ENCODE data around the gene COMMD1.
A peak's percentile ranks its signal among the peaks of the same experiment; 100 is the strongest.

The COMMD1 gene

DNA sequence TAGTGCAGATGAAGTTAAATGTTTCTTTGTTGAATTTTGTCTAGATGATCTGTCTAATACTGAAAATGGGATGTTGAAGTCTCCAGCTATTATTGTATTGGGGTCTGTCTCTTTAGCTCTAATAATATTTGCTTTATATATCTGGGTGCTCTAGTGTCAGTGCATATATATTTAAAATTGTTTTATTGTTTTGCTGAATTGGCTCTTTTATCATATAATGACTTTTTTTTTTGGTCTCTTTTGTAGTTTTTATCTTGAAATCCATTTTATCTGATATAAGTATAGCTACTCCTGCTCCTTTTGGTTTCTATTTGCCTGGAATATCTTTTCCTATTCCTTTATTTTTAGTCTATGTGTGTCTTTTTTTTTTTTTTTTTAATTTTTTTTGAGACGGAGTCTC is 79.2 kb downstream of the COMMD1 start:
- H3K4me3 ChIP-seq (replicated peaks in 1 of 2; ENCODE audit: low read depth in 2 of 2, low read length in 2 of 2): no peak overlapping the region

DNA sequence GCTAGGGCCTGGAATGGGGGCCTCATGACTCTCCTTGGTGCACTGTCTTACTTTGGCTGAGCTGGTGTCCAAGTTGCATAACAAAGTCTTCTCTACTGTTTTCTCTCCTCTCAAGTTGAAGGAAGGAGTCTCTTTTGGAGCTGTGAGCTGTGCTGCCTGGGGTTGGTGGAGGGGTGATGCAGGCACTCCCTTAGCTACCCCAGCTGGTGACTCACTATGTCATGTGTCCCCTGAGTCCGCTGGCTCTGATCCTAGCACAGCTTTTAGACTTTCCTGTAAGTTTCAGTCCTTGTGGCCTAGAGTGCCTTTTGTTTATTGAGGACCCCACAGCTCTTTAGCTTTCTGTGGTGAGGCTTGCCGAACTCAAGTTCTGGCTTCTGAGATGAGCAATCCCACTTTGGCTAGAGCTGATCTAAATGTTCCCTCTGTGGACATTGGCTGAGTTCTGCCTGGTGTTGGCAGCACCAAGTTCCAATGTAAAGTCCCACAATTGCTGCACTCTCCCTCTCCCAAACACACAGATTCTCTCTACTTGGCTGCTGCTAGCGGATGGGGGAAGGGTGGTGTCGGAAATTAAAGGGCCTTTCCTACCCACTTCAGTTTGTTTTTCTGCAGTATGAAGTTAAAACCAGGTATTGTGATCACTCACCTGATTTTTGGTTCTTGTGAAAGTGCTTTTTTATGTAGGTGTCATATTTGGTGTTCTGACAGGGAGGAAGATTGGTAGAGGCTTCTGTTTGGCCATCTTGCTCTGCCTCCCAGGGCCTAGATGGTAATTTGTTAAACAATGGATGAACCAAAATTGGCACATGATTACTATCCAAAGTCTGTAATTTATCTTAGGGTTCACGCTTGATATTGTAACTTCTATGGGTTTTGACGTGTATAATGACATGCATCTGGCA is 83.2 kb downstream of the COMMD1 start:
- TF ChIP-seq, protein P1, sequence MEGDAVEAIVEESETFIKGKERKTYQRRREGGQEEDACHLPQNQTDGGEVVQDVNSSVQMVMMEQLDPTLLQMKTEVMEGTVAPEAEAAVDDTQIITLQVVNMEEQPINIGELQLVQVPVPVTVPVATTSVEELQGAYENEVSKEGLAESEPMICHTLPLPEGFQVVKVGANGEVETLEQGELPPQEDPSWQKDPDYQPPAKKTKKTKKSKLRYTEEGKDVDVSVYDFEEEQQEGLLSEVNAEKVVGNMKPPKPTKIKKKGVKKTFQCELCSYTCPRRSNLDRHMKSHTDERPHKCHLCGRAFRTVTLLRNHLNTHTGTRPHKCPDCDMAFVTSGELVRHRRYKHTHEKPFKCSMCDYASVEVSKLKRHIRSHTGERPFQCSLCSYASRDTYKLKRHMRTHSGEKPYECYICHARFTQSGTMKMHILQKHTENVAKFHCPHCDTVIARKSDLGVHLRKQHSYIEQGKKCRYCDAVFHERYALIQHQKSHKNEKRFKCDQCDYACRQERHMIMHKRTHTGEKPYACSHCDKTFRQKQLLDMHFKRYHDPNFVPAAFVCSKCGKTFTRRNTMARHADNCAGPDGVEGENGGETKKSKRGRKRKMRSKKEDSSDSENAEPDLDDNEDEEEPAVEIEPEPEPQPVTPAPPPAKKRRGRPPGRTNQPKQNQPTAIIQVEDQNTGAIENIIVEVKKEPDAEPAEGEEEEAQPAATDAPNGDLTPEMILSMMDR (IDR thresholded peaks at IDR 0.05; ENCODE audit: low read depth, low read length): no peak
- no peak overlapping the region for H3K4me3 ChIP-seq (replicated peaks in 1 of 2; ENCODE audit: low read depth in 2 of 2, low read length in 2 of 2)
- peak; percentile 8 to 44 for DNase-seq (ENCODE audit: low read depth in 2 of 2)

More for the DNA sequence above, 79.2 kb downstream of the COMMD1 start:
- no peak for DNase-seq (ENCODE audit: low read depth in 2 of 2)
- TF ChIP-seq, protein P1 (IDR thresholded peaks at IDR 0.05; ENCODE audit: low read depth, low read length): no peak

DNA sequence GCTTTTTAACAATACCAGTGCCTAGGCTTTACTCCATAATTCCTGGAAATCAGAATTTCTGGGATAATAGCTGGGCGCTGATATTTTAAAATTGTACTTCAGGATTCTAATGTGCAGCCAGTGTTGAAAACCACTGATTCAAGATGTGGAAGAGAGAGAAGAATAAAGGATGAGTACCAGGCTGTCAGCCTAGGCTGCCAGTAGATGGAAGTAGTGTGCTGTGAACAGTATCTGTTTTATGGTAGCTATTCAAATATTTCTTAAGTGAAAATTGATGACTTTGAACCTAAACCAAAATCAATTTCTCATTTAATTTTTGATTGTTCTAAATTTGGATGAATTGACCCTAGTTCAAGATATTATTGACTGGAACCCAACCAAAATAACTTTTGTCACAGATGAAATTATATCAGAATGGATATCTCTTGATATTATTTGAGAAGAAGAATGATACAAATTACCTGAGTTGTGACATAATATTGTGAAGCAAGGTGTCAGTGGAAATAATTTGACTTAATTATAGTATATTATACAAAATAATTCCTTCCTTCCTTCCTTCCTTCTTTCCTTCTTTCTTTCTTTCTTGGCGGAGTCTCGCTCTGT is 88.0 kb downstream of the COMMD1 start:
- peak; percentile 68 to 74 for DNase-seq (ENCODE audit: low read depth in 2 of 2)
- no peak overlapping the region for H3K4me3 ChIP-seq (replicated peaks in 1 of 2; ENCODE audit: low read depth in 2 of 2, low read length in 2 of 2)
- TF ChIP-seq, protein P1 (IDR thresholded peaks at IDR 0.05; ENCODE audit: low read depth, low read length): peak; percentile 74

DNA sequence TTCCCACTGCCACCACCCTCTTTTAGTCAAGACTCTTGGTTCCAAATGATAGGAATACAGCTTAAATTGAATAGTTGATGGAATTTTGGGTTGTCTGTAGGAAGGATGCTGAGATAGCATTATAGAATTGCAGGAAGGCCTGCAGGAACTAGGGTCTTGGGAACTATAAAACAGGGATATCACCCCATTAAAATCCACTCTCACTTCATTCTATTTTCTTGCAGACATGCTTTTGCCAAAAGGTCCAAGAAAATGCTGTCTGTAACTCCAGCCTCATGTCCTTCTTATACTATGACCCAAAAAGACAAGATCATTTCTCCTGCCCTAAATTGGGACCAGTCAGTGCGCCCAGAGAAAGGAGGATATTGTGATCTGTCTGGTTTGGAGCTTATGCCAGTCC is 89.1 kb downstream of the COMMD1 start:
- DNase-seq (ENCODE audit: low read depth in 2 of 2): no peak
- H3K4me3 ChIP-seq (replicated peaks in 1 of 2; ENCODE audit: low read depth in 2 of 2, low read length in 2 of 2): no peak overlapping the region
- TF ChIP-seq, protein P1 (IDR thresholded peaks at IDR 0.05; ENCODE audit: low read depth, low read length): no peak

DNA sequence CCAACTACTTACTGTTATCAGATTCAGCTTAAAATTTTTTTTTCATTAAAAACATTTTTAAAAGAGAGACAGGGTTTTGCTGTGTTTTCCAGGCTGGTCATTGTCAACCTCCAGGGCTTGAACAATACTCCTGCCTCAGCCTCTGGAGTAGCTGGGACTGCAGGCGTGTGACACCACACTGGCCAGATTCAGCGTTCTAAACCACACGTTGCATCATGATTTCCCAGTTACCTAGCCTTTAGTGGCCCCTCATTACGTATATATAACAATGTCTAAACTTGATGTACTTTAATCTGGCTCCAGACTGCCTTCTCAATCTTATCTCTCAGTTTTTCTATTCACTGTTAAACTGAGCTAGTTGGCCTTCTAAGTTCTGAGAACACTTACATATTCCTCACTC is 89.6 kb downstream of the COMMD1 start:
- no peak overlapping the region for H3K4me3 ChIP-seq (replicated peaks in 1 of 2; ENCODE audit: low read depth in 2 of 2, low read length in 2 of 2)
- DNase-seq (ENCODE audit: low read depth in 2 of 2): peak in 1 of 2 donors; percentile 12

DNA sequence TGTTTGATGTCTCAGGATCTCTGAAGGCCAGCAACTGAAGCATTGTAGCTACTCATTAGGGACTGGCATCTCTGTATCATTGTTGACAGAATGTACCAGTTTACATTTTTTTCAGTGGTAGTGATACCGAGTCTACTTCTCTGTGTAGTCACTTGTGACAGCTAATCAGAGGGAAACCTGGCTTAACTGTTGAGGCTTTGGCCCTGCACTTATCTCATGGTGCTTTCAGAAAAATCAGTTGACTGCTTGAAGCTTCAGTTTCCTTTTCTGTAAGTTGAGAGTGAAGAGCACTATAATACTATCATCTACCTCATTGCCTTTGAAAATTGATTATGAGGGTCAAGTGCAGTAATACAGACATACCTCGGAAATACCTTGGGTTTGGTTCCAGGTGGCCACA is 90.0 kb downstream of the COMMD1 start:
- H3K4me3 ChIP-seq (replicated peaks in 1 of 2; ENCODE audit: low read depth in 2 of 2, low read length in 2 of 2): no peak overlapping the region
- TF ChIP-seq, protein P1 (IDR thresholded peaks at IDR 0.05; ENCODE audit: low read depth, low read length): no peak
- DNase-seq (ENCODE audit: low read depth in 2 of 2): no peak

More for the DNA sequence above, 89.6 kb downstream of the COMMD1 start:
- TF ChIP-seq, protein P1 (IDR thresholded peaks at IDR 0.05; ENCODE audit: low read depth, low read length): no peak
